HG03175 (cell line): ENCODE measurements around the gene APOL2.

Experiments
- ATAC-seq: cut with Tn5 transposase; IDR thresholded peaks from one replicate; pipeline ENCODE4 v1.9.1; 2021; ENCODE audit warnings: mild to moderate bottlenecking, moderate library complexity; ENCODE audit not compliant: unreplicated experiment

APOL2 gene

GRCh38 chr22:36180038-36180880 lies 59.1 kb downstream of the APOL2 start:
- no peak for ATAC-seq

GRCh38 chr22:36177160-36177559 lies 62.2 kb downstream of the APOL2 start:
- ATAC-seq, result no peak
